Effector CD4-positive, alpha-beta T cell (primary cell): Measurements from ENCODE around the gene GPR18.

Source experiments
- DNase-seq: peaks from one replicate; pipeline ENCODE4 v3.0.0-alpha.2; 2020

Gene GPR18

DNA sequence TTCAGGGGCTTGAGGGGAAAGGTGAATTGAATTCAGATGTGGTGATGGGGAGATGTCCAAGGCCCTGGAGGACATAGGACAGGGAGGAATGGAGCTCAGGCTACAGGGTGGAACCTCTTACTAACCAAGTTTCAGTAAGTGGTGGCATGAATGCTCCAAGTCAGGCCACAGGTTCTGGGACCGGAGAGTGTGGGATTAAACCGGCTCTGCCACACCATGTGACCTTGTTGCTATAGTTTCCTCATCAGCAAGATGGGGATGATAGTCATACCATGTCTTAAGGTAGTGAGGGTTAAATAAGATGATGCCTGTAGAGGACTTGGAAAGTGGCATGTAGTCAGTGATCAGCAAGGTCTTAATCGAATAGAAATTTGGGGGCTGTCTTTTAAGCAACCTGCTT lies 32.7 kb upstream of the GPR18 start:
- DNase-seq = no peak

- DNase-seq = peak; percentile 30
Measured at GRCh38 chr13:99289674-99290337, 31.6 kb upstream of the GPR18 start.

GRCh38 chr13:99289271-99289670 lies 31.1 kb upstream of the GPR18 start:
- no peak for DNase-seq

DNA sequence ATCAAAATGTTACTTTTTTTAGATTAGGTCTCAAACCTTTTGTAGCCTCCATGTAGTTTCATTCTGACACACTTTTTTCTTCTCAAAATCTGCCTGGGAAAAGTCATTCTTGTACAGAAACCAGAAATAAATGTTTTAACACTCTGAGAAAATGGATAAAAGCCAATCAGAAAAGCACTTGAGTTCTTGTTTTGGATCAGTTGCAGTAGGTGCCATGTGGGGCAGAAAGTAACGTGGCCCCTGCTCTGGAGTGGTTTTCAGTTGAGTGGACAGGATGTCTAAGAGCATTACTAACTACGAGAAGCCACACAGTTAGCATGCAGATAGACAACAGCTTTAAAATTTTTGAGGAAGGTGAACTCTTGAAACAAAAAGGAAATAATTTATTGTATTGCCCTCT lies 29.9 kb upstream of the GPR18 start:
- no peak for DNase-seq

GRCh38 chr13:99287551-99287950 lies 29.4 kb upstream of the GPR18 start:
- DNase-seq = no peak

DNA sequence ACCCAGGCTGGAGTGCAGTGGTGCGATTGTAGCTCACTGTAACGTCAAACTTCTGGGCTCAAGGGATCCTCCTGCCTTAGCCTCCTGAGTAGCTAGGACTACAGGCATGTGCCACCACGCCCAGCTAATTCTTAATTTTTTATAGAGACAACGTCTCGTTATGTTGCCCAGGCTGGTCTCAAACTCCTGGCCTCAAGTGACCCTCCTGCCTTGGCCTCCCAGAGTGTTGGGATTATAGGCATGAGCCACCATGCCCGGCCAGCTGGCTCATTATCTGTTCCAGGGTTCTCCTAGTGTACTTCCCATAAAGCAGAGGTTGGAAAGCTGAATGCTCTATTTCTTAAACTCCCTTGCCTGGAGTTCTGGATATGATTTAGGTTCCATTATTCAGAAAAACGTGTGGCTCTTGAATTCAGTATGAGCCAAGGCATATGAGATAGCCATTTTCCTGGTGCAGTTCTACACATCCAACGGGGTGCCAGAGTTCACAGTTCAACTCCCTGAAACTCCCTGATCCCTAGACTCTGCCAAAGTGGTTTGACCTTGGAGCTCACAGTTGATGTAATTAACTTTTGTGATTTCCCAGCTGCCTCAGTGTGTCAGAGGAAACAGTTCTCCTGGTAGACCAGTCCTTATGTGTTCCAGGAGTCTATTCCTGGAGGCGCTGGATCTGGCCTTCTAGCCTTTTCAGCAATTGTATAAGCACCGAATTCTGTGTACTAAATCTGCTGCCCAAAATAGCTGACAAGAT lies 27.4 kb upstream of the GPR18 start:
- DNase-seq = no peak

DNA sequence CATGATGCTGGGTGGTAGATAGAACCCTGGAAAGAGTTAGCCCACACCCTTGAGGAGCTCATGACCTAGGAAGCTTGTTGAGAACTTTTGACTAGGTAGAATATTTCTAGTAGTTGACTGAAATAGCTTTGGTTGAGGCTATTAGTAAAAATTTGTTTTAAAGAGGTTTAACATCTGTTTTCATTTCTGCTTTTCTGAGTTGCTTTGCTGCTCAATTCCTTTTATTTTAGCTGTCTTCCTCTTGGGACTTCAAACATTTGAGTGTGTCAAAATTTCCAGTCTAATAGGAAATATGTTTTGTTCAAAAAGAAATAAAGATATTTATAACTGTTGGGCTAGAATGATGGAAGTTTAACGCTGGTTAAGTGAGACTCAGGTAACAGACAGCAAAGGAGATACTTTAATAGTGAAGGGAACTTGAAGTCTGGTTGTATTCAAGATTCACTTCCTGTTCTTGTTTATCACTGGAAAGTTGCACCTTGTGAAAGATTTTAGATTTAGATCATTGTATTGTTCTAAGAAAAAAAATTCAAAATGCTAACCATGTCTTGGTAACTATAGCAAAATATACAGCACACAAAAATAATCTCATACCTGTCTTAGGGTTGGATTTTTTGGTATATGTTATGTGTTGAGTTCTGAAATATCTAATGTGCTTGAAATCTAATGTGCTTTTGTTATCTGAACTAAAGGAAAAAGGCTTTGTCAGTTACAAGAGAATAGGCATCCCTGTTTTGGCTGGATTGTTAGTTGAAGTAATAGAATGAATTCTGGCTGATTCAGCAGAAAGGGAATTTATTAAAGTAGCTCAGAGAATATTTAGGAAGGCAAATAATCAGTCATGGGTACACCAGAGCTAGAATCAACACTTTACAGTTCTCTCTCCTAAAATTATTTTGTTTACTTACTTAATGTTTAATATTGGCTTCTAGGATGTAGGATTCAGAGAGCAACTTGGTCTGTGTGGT lies 24.4 kb upstream of the GPR18 start:
- DNase-seq = no peak

- DNase-seq = peak; percentile 49
Measured at GRCh38 chr13:99281811-99282263, 23.7 kb upstream of the GPR18 start.

- DNase-seq = no peak
Measured at GRCh38 chr13:99280166-99280565, 22.0 kb upstream of the GPR18 start.

- no peak for DNase-seq
Measured at GRCh38 chr13:99279637-99280036, 21.5 kb upstream of the GPR18 start.

GRCh38 chr13:99278843-99279242 lies 20.7 kb upstream of the GPR18 start:
- no peak for DNase-seq

GRCh38 chr13:99278200-99278599 lies 20.0 kb upstream of the GPR18 start:
- no peak for DNase-seq

DNA sequence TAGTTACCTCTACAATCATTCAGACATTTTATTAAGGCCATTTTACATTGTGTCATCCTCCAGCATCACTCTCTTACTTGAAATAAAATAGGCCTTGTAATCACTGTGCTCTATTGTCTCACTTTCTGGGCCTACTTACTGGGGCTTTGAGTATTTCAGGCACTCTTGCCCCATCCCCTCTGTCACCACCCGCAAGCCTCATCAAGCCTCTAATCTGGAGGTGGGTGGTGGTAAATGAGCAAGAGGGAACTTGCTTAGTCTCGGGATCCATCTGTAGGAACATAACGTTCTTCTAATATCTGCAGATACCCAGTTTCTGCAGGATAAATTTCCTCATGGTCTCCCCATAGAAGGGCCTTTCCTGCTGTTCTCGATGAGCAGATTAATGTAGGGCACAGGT lies 19.4 kb upstream of the GPR18 start:
- DNase-seq = no peak

GRCh38 chr13:99276706-99277105 lies 18.5 kb upstream of the GPR18 start:
- no peak for DNase-seq

DNA sequence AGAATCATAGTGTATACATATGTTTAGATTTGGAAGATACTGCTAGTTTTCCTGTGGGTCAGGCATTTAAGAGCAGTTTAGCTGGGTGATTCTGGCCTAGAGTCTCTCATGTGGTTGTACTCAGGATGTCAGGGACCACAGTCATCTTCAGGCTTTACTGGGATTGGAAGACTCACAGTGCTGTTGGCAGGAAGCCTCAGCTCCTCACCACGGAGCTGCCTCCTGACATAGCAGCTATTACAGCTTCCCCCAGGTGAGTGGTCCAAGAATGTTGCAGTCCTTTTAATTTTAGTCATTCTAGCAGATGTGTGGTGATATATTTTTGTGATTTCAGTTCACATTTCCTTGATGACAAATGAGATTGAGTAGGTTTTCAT lies 16.9 kb upstream of the GPR18 start:
- peak; percentile 26 for DNase-seq

DNA sequence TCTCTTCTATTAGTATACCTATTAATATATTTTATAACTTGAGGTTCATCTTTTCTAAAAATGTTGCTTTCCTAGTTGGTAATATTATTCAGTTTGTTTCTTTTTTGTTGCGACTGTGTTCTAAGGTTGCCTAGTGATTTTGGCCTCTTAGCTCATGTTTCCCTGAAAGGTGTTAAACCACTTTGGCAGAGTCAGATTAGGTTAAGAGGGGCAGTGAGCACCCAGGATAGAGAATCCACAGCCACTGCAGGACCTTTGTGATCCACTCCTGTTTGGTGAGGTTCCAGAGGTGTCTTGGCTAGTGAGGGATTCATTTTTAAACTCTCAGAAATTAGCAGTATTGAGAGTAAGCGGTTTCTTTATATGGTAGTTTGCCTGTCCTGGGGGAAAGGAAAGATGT lies 14.9 kb upstream of the GPR18 start:
- no peak for DNase-seq

GRCh38 chr13:99272481-99272880 lies 14.3 kb upstream of the GPR18 start:
- no peak for DNase-seq

DNA sequence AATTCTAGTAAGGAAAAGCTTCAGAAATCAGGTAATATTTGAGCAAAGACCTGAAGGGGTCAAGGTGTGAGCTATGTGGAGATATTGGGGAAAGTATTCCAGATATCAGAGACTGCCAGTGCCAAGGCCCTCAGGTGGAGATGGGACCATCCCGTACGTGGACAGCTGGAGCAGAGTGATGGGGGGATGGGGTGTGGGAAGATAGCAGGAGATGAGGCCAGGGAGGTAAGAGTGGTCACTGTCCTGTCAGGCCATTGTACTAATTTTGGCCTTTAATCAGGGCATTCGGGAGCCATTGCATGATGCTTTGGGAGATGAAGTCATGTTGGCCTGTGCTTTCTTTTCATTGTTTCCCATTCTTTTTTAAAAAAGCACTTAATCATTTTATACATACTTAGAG lies 13.1 kb upstream of the GPR18 start:
- DNase-seq = no peak

GRCh38 chr13:99270518-99270917 lies 12.3 kb upstream of the GPR18 start:
- DNase-seq = no peak

- DNase-seq = no peak
Measured at GRCh38 chr13:99269627-99270241, 11.6 kb upstream of the GPR18 start.

GRCh38 chr13:99268822-99269221 lies 10.6 kb upstream of the GPR18 start:
- DNase-seq = no peak

DNA sequence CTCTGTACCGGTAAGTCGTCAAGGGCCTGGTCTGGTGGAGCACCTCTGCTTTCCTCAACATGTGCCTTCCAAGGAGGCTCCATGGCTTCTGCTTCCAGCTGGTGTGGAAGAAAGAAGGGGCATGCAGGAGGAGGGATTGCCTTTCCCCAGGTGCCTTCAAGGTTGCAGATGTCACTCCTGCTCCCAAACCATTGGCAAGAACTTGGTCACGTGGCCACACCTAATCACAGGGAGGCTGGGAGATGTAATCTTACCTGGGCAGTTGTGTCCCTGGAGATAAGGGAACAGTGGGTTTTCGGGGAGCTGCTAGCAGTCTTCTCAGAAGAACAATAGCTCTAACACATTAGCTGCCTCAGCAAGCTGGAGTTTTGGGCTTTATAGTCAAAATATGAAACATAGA lies 9.7 kb upstream of the GPR18 start:
- DNase-seq = no peak

DNA sequence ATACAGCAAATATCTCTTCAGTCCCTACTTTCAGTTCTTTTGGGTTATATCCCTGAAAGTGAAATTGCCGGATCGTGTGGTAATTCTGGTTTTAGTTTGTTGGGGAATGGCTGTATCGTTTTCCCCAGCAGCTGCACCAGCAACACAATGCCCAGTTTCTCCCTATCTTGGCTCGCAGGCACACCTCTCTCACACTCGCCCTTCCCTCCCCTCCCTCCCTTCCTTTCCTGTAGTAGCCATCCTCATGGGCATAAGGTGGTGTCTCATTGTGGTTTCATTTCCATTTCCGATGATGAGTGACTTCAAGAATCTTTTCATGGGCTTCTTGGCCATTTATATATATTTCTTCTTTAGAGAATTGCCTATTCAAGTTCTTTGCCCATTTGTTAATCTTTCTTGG lies 8.6 kb upstream of the GPR18 start:
- no peak for DNase-seq
